GM10847 (cell line): ENCODE results near the gene ZYG11B.
A peak's percentile ranks its signal among the peaks of the same experiment; 100 is the strongest.

Experiments used
- POLR2A ChIP-seq: IDR thresholded peaks from 2 replicates; pipeline ENCODE4 v1.6.1; 2011; ENCODE audit not compliant: insufficient read length; ENCODE audit errors: extremely low read depth

ZYG11B gene

DNA sequence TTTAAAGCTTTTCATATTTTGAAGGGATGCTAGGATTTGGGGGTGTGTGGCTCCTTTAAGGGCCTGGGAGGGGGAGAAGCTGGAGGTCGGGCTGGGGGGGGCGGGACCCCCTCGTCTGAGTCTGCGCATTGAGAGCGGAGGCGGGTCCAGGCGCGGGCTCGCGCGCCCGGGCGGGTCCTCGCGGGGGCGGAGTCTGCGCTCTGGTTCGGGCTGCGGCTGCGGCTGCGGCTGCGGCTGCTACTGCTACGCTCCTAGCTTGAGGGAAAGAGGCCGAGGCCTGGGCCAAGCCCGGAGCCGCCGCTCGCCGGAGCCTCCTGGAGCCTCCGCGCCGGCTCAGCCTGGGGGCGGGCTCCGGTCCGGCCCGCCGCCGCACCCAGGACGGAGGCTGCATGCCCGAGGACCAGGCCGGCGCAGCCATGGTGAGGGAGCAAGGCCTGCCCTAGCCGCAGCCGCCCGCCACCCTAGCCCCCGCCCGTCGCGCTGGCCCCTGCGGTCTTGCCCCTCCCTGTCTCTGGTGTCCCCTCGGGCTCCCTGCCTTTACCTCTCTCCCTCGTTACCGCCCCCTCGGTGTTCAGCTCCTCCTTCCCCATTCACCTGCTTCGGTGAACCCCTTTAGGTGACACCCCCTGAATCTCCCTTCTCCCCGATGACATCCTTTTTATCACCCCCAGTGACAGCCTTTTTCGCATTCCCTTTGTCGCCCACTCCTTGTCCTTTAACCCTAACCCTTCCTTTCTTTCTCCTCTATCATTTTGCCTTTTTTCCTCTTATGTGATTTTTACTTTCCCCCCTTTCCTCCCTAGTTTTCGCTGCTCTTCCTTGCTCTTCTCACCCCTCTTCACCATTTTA lies at the start of gene ZYG11B:
Gene ZYG11B (plus strand): TSS at position 189 of the 849 bp plus-strand sequence. CDS start 201 bp downstream, at position 390.
- TF ChIP-seq POLR2A, result peak; percentile 46

DNA sequence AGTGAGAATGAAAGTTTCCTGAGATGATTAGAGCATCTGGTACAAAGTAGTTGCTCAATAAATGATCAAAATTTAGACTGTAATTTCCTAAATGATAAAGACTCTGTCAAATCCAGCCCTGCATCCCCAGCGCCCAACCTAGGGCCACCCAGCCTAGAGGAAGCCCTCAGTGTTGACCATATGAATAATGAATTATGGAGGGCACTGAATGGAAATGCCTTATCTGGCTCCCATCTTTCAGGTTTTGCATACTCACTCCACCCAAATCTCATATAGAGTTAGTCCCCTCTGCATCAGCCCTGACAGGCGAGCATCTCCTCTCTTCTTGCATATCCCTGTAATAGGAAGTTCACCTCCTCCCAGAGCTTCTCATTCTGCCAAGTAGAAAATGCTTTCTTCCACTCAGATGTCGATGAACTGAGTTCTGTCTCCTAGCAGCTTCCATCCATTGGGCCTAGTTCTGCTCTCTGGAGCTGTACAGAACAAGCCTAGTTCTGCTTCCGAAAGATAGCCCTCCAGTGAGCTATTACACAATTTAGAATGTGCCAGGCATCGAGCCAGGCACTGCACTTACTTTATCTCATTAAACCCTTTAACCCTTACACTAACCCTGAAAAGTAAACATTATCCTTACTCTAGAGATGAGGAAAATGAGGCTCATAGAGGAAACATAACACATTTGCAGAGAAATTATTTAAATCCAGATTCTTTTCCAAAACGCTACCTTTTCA lies 49.0 kb upstream of the ZYG11B start:
- TF ChIP-seq POLR2A, result no peak

DNA sequence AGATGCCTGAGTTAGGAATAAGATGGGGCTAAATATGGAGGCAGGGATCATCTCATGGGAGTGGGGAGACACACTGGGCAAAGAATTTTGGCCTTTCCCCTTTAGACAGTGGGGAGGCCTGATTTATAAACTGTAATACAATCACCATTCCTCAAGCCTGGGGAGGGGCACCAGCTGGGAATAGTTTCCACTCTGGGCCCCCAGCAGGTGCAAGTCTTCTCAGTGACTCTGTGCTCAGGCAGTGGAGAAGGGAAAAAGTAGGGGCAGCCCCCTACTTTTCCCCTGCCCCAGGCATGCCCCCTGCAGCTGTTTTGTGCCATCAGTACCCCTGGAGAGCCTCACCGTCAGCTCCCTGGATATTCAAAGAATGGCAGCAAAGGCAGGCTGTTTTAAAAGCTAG lies 47.2 kb upstream of the ZYG11B start:
- TF ChIP-seq POLR2A, result no peak

DNA sequence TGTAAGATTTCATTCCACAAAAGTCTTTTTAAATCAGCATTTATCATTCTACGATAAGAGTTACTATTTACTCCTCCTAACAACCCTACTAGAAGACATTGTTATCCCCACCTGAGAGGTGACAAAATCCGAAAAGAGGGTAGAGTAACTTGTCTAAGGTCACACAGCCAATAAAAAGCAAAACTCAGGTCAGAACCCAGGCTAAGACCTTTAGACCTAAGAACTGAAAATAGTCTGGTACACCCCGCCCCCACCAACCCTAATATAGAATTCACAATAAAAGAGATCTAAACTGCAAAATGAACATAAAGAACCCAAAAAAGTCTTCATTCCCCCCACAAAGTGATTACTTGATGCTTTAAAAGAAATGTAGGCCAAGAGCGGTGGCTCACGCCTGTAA lies 46.8 kb upstream of the ZYG11B start:
- TF ChIP-seq POLR2A, result no peak

DNA sequence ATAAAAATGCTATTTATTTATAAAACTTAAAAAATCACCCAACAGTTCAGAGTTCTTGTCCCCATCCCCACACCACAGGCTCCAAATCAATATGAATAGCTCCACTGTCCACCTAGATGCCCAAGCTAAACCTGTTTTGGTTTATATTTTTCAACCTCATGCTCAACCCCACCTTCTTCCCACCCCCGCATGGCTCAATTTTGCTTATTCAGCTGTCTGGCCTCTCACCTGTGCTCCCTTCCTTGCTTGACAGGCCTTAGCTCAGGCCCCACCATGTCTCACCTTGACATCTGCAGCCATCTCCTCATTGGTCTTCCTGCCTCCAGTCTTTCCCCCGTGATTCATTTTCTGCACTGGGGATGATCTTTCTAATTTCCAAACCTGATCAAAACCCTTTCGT lies 45.9 kb upstream of the ZYG11B start:
- no peak for TF ChIP-seq POLR2A

DNA sequence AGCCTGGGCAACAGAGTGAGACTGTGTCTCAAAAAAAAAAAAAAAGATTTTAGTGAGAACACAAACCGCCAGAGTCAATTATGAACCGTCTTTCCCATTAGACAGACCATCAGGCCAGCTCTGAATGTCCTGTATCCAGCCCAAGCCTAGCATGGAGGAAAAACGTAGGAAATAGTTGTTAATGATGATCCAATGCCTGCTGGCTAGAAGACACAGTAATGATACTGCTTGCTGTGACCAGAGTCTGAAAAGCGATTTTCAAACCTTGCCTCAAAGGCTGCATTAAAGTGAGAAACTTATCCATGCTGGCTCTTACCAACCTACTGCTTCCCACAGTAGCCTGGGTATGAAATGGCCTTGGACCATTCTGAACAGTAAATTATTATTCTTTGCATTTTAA lies 45.1 kb upstream of the ZYG11B start:
- TF ChIP-seq POLR2A, result no peak

DNA sequence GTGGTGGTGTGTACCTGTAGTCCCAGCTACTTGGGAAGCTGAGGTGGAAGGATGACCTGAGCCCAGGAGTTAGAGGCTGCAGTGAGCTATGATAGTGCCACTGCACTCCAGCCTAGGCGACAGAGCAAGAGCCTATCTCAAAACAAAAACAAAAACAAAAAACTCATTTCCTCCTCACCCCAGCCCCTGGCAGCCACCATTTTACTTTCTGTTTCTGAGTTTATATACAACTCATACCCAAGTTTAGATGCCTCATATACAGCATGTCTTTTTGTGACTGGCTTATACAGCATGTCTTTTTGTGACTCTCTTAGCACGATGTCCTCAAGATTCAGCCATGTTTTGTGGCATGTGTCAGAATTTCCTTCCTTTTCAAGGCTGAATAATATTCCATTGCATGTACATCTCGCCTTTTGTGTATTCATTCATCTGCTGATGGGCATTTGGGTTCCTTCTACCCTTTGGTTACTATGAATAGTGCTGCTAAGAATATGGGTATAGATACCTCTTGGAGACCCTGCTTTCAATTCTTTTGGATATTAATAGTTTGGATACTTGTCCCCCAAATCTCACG lies 42.8 kb upstream of the ZYG11B start:
- TF ChIP-seq POLR2A, result no peak

DNA sequence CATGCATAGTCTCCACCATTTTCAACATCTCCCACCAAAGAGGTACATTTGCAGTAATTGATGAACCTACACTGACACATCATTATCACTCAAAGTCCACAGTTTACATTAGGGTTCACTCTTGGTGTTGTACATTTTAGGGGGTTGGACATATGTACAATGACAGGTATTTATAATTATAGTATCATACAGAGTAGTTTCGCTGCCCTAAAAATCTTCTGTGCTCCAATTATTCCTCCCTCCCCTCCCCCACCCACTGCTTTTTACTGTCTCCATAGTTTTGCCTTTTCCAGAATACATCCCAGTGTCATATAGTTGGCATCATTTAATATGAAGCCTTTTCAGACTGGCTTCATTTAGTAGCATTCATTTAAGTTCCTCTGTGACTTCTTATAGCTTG lies 41.7 kb upstream of the ZYG11B start:
- TF ChIP-seq POLR2A, result no peak

DNA sequence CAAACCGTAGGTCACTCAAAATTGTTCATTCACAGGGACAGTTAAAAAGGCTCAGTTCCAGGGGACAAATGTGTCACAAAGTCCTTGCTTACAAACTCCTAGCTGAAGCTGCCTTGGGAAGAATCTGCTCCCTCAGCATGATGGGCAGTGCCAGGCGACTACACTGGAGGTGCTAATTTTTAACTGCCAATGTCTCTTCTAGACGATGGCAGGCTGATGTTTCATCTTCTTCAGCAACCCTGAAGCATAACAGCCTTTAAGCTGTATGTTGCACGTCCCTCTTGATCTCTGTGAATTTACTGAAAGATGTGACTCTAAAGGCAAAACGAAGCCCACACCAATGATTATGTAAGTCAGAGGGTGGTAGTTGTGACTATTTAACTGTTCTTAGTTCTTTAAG lies 39.4 kb upstream of the ZYG11B start:
- no peak for TF ChIP-seq POLR2A

DNA sequence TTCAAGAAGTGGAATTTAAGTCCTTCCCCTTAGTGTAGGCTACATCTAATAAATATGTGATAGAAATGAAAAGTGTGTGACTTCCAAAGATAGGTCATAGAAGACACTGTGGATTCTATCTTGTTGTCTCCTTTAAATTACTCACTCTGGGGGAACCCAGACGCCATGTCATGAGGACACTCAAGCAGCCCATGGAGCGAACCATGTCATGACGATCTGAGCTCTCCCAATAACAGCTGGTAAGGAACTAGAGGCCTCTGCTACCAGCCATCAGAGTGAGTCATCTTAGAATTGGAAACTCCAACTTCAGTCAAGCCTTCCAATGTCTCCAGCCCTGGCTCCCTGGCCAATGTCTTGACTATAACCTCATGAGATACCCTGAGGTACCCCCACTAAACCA lies 34.4 kb upstream of the ZYG11B start:
- no peak for TF ChIP-seq POLR2A

DNA sequence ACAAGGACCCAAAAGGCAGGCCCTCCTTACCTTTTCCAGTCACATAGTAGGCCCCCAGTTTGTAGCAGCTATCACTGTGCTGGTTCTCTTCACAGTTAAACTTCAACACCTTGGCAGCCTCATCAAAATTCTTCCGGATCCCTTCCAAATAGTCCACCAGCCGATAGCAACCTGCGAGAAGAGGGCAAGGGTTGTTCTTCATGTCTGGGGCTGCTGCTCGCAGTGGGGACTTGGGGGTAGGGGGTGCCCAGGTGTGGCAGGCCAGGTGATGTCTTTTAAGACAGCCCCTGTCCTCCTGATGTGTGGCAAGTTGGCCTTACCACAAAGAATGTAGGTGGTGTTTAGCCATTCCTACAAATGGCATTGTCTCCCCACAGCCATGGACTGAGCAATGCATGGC lies 33.6 kb upstream of the ZYG11B start:
- no peak for TF ChIP-seq POLR2A

DNA sequence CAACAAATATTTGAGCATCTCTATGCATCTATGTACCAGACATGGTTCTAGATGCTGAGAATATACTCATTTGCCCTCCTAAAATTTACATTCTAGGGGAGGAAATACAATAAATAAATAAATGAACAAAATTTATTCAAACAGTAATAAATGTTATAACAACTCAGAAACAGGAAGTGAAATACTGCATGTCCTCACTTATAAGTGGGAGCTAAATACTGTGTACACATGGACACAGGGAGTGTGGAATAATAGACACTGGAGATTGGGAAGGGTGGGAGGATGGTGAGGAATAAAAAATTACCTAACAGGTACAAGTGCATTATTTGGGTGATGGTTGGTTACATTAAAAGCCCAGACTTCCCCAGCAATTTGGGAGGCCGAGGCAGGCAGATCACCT lies 32.4 kb upstream of the ZYG11B start:
- no peak for TF ChIP-seq POLR2A

DNA sequence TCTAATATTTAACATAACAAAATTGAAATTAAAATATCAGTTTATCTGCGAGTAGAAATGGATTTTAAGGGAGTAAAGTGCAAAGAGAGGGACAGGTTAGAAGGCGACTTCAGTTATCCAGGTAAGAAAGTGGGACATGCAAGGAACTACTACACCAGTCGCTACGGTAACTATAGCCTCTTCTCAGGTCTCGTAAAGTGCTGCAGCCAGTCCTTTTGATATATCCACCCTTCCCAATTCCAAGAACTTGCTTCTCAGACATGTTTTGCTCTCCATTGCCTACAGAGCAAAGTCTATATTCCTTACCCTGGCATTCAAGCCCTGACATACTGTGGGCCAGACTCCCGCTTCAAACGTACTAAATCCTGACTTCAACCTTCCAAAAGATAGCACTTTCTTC lies 30.6 kb upstream of the ZYG11B start:
- no peak for TF ChIP-seq POLR2A

DNA sequence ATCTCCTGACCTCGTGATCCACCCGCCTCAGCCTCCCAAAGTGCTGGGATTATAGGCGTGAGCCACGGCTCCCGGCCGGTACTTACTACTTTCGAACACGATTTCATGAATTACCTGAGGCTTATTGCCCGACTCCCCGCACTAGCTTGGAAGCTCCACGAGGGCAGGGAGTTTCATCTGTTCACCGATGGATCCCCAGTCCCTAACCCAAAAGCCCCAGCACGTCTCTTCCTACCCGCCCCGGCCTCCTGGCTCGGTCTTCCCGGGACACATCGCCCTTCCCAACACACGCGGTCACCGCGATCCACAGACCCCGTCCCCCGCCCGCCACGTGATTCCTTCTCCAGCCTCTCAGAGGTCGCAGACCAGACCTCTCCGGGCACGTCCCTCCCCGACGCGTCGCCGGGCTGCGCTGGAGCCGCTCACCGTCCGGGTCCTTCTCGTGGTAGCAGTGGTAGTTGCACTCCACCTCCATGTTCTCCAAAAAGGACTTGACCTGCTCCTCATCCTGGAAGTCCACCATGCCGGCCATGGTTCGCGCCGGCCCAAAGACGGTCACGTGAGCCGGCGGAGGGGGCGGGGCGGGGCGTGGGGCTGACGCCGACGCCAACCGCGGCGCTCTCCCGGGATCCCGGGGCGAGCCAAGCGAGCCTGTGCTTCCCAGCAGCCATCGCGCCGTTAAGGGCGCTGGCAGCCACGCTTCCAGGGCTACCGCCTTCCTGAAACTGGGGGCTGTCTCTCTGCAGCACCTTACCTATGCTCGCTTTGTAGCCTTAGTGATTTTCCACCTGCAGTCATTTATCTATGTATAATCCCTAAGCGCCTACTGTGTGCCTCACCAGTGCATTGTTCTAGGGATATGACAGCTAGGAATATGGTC lies 28.2 kb upstream of the ZYG11B start, which contains the start of gene COA7:
Gene COA7 (minus strand): TSS at position 553 of the 880 bp plus-strand sequence. CDS start 21 bp downstream, at position 532.
- TF ChIP-seq POLR2A, result peak; percentile 60
